ENCODE data around the gene FADS6. TPM values are rescaled to one million over a fixed set of nuclear protein-coding genes. Genes with fewer than 3 reads are reported as not detected.

The FADS6 gene
- total and polyA plus RNA-seq, 3 donors from 2014 or later, result 0.95 to 2.0 (median 1.4) TPM

DNA sequence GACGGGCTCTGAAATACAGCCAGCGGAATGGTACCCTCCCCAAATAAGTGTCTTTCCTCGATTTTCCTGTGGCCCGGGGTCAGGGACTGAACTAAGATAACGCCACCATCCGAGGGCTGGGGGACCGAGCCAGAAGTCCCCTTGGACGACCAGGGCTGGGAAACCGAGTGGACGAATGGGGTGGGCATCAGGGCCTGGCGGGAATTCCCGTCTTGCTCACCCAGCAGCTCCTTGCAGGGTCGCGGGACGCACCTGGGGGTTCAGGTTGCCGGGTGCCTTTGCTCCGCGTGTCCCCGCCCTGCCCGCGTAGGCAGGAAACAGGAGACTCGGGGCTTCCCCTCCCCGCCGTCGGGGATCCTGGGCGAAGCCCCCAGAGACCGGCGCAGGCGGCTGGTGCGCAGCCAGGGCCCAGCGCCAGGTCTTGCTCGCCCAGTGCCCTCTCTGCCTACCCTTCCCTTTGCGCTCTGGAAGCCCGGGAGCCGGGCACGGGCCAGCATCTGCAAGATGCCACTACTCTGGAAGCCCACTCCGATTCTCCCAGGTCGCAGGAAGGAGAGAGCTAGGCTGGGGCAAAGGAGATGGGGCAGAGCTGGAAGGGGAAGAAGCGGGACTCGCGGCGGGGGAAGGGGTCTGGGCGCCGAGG lies 33.1 kb downstream of the FADS6 start:
- Histone ChIP-seq H3K27ac (no peak overlapping the region), H3K4me1 (peaks cover 12% of the 10 kb centered on the region), H3K9me3 (no peaks in the 10 kb centered on the region), H3K4me3 (peak overlapping the region in 1 of 2 donors; percentile 41), H3K36me3 (ENCODE audit: low read depth, missing control alignments) (no peaks in the 10 kb centered on the region), H3K27me3 (no peaks in the 10 kb centered on the region)
- TF ChIP-seq, protein P1, sequence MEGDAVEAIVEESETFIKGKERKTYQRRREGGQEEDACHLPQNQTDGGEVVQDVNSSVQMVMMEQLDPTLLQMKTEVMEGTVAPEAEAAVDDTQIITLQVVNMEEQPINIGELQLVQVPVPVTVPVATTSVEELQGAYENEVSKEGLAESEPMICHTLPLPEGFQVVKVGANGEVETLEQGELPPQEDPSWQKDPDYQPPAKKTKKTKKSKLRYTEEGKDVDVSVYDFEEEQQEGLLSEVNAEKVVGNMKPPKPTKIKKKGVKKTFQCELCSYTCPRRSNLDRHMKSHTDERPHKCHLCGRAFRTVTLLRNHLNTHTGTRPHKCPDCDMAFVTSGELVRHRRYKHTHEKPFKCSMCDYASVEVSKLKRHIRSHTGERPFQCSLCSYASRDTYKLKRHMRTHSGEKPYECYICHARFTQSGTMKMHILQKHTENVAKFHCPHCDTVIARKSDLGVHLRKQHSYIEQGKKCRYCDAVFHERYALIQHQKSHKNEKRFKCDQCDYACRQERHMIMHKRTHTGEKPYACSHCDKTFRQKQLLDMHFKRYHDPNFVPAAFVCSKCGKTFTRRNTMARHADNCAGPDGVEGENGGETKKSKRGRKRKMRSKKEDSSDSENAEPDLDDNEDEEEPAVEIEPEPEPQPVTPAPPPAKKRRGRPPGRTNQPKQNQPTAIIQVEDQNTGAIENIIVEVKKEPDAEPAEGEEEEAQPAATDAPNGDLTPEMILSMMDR (IDR thresholded peaks at IDR 0.05), result no peak
- no peak for TF ChIP-seq POLR2A (IDR thresholded peaks at IDR 0.05)
- intact Hi-C loops (cut with DNase I; ENCODE audit: low total_unique reads), result loop anchor here (5.0 kb wide), 1 partner anchor 63 kb away; no protein-coding TSS in a partner anchor
- no peak for DNase-seq
- 16 to 22% methylated on average over 9 to 42 of the region's 44 CpGs for WGBS, 2 donors

DNA sequence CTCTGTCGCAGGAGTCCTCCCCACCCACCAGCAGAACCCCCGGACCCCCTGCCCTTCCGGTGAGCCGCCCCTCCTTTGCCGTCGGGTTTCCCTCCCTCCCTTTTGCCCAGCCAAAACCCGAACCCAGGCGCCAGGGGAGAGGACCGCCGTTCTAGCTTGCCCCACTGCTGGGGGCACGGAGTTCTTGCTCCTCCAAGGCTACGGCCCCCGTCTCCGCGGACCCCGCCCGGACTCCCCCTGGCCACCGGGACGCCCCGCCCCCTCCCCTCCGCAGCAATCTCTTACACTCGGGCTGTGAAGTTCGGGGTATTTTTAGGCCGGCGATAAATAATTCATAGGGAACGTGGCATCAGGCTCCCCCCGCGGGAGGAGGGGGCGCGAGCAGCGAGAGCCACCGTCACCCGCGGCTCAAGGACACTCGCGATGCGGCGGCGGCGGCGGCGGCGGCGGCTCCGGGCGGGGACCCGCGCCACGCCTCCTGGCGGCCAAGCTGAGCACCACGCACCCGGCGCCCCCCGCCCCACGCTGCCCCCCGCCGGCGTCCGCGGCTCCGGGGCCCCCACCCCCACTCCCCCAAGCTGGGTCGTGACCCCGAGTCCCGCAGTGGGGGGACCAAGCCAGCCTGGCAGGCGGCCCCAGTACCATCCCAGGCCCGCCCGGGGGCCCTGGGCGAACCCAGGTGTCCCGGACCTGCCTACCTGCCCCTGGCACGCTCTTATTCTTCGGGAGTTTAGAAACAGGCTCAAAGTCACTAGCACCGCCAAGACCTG lies 33.8 kb downstream of the FADS6 start, which contains the start of gene GRIN2C:
TSS of gene GRIN2C (minus strand) at position 427 of the 770 bp plus-strand sequence. CDS start 4,793 bp downstream, outside the sequence.
- Histone ChIP-seq H3K27me3 (no peaks in the 10 kb centered on the region), H3K27ac (no peak within 1 kb of the TSS), H3K4me3 (peak within 1 kb of the TSS; percentile 29 to 41), H3K4me1 (peaks cover 12% of the 10 kb centered on the region), H3K36me3 (ENCODE audit: low read depth, missing control alignments) (no peaks in the 10 kb centered on the region), H3K9me3 (no peaks in the 10 kb centered on the region)
- intact Hi-C loops (cut with DNase I; ENCODE audit: low total_unique reads), result loop anchor here (5.0 kb wide), 2 partner anchors 62 to 117 kb away; no protein-coding TSS in a partner anchor
- no peak for DNase-seq
- WGBS, 2 donors, result 6 to 14% methylated on average over 7 to 60 of the region's 72 CpGs
- TF ChIP-seq, protein P1 (IDR thresholded peaks at IDR 0.05), result peak in 2 of 3 experiments; percentile 24 to 27
- TF ChIP-seq POLR2A (IDR thresholded peaks at IDR 0.05), result no peak

DNA sequence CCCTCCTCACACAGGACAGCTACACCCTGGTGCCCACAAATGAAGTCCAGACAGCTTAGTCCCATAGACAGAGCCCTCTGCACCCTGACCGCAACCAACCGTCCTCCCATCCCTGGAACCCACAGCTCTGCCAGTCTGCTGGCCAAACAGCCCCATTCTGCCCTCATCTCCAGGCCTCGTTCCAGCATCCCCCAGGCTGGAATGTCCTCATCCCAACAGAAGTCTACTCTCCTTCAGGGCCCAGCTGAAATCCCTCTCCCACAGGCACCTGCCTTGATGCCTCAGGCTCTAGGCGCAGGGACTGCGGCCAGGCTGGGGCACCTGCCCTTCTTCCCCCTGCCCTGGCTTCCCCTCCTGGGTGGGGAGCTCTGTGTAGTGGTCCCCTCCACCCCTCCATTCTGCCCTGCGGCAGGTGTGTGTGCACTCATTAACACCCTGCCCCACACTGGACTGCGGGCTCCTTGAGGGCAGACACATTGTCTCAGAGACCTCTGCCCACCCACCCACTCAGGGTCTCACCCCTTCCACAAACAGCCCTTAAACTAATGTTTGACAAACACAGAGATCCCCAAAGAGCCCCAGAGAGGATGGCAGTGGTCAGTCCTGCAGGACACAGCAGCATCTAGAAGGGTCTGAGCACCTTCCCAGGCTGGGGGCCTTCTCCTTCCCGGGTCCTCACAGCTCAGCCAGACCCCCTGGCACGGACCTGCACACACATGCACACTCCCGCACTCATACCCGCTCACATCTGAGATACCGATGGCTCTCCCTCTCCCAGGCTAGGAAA lies 34.6 kb downstream of the FADS6 start:
- Histone ChIP-seq H3K4me3 (peak overlapping the region in 1 of 2 donors; percentile 29), H3K9me3 (no peaks in the 10 kb centered on the region), H3K27me3 (no peaks in the 10 kb centered on the region), H3K27ac (no peak overlapping the region), H3K4me1 (peaks cover 12% of the 10 kb centered on the region), H3K36me3 (ENCODE audit: low read depth, missing control alignments) (no peaks in the 10 kb centered on the region)
- WGBS, 2 donors, result 52% methylated on average over 11 to 12 of the region's 12 CpGs
- no peak for DNase-seq
- TF ChIP-seq, protein P1 (IDR thresholded peaks at IDR 0.05), result no peak
- intact Hi-C loops (cut with DNase I; ENCODE audit: low total_unique reads), result loop anchor here (5.0 kb wide), 1 partner anchor 117 kb away; no protein-coding TSS in a partner anchor

DNA sequence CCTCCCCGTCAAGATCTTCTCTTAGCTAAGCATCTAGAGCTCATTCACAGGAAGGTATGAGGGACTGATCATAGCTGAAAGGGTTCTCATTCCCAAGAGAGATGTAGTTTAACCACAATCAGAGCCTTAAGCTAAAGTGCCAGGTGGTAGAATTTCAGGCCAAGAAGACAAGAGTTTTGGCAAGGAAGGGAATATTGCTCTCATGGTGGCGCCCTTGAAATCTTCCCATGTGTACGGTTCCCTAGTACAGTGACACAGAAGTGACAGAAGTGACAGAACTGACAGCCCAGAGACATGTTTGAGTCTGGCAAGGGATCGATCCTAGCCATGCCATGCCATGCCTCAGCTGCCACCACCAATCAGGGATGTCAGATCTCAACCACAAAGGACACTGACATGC lies 36.2 kb downstream of the FADS6 start:
- TF ChIP-seq POLR2A (IDR thresholded peaks at IDR 0.05), result no peak
- TF ChIP-seq, protein P1 (IDR thresholded peaks at IDR 0.05), result no peak
- Histone ChIP-seq H3K9me3 (no peaks in the 10 kb centered on the region), H3K27me3 (no peaks in the 10 kb centered on the region), H3K4me1 (peaks cover 9% of the 10 kb centered on the region), H3K4me3 (no peak overlapping the region), H3K36me3 (ENCODE audit: low read depth, missing control alignments) (no peaks in the 10 kb centered on the region), H3K27ac (no peak overlapping the region)
- intact Hi-C loops (cut with DNase I; ENCODE audit: low total_unique reads), result loop anchor here (5.0 kb wide), 1 partner anchor 115 kb away; no protein-coding TSS in a partner anchor
- WGBS, 2 donors, result 80 to 94% methylated on average over 4 of the region's 4 CpGs
- no peak for DNase-seq
